Spleen (tissue), 11 donors: ENCODE data around the gene MYDGF. TPM values are rescaled to one million over a fixed set of nuclear protein-coding genes. Genes with fewer than 3 reads are reported as not detected.
A peak's percentile ranks its signal among the peaks of the same experiment; 100 is the strongest.

Experiments used
- DNase-seq: peaks from one replicate; pipeline ENCODE4 v3.0.0-alpha.2; 2020
- H3K27ac ChIP-seq, 8 donors: fragments of 200-600 bp; sonication (generic) in 7 of 8; 1 replicate in 4 of 8; 2 replicates in 4 of 8; pipeline versions ENCODE4 v1.5.0 to v1.8.0; 2016 to 2021; ENCODE audit warnings: inconsistent platforms in 4 of 8, mild to moderate bottlenecking in 4 of 8, moderate library complexity in 1 of 8
- H3K27me3 ChIP-seq, 7 donors: fragments of 200-600 bp; sonication (generic) in 6 of 7; replicated peaks in 1 of 7; 1 replicate in 4 of 7; 2 replicates in 3 of 7; pipeline versions ENCODE4 v1.5.0 to v1.8.0; 2016 to 2021; ENCODE audit warnings: inconsistent platforms in 3 of 7, mild to moderate bottlenecking in 1 of 7
- H3K36me3 ChIP-seq, 6 donors: fragments of 200-600 bp; sonication (generic) in 5 of 6; 1 replicate in 4 of 6; 2 replicates in 2 of 6; pipeline versions ENCODE4 v1.5.0 to v1.8.0; 2016 to 2021; ENCODE audit warnings: inconsistent platforms in 2 of 6
- H3K4me1 ChIP-seq, 6 donors: fragments of 200-600 bp; sonication (generic) in 5 of 6; 1 replicate in 3 of 6; 2 replicates in 3 of 6; pipeline versions ENCODE4 v1.5.0 to v1.8.0; 2016 to 2021; ENCODE audit warnings: inconsistent platforms in 3 of 6
- H3K4me3 ChIP-seq, 8 donors: fragments of 200-600 bp; sonication (generic) in 7 of 8; 1 replicate in 4 of 8; 2 replicates in 4 of 8; pipeline versions ENCODE4 v1.5.0 to v1.8.0; 2016 to 2021; ENCODE audit warnings: inconsistent platforms in 4 of 8, mild to moderate bottlenecking in 4 of 8, moderate library complexity in 2 of 8
- H3K9me3 ChIP-seq, 8 donors: fragments of 200-600 bp; sonication (generic) in 7 of 8; 1 replicate in 4 of 8; 2 replicates in 4 of 8; pipeline versions ENCODE4 v1.5.0 to v1.8.0; 2016 to 2021; ENCODE audit warnings: inconsistent platforms in 4 of 8
- CTCF ChIP-seq, 11 experiments: fragments of 200-600 bp in 7 of 11; fragments of 450-650 bp in 4 of 11; sonication (generic) in 4 of 11; IDR thresholded peaks in 8 of 11; conservative IDR thresholded peaks in 3 of 11; 1 replicate in 7 of 11; 2 replicates in 4 of 11; pipeline versions ENCODE4 v1.4.0 to v1.8.0; 2016 to 2021; ENCODE audit warnings: antibody characterized with exemption in 11 of 11, inconsistent platforms in 4 of 11, mild to moderate bottlenecking in 1 of 11
- POLR2A ChIP-seq, 3 donors: fragments of 450-650 bp; IDR thresholded peaks; one replicate each; pipeline ENCODE4 v1.5.1; 2017; ENCODE audit warnings: antibody characterized with exemption in 3 of 3, mild to moderate bottlenecking in 1 of 3
- POLR2AphosphoS5 ChIP-seq, 3 donors: sonication (generic); formaldehyde crosslinking; IDR thresholded peaks; one replicate each; pipeline ENCODE4 v1.5.1; 2017; ENCODE audit warnings: antibody characterized with exemption in 3 of 3
- whole genome bisulfite sequencing, 5 donors: extraction: QIAGEN DNeasy Blood & Tissue Kit in 3 of 5; methylation state at CpG; one replicate each; pipeline versions ENCODE4 v1.1.5 to v1.1.7; 2013 to 2018; 5-methylcytosine and 5-hydroxymethylcytosine counted together
- intact Hi-C: fragments of 100-400 bp; cut with DNase I; formaldehyde crosslinking; loops from one replicate; pipeline ENCODE4 v1.15.0; 2023; ENCODE audit warnings: low total_unique reads
- polyA plus RNA-seq, 3 donors: library from polyadenylated mRNA; stranded (reverse); fragments of 200-250 nt; gene quantifications; one replicate each; pipeline ENCODE4 v1.2.1, GENCODE V29; 2013
- total RNA-seq, 7 donors: library from RNA; depleted of rRNA in 3 of 7; stranded (reverse); fragments of >200 nt in 3 of 7; fragmentation: NEBNext Ultra II Directional in 4 of 7; extraction: Animal tissue kit (Norgen Biotek cat#: 25700) in 4 of 7; gene quantifications; one replicate each; pipeline versions ENCODE4 v1.1.0 to v1.2.1, GENCODE V29; 2016 to 2021
- donor health status: healthy with polysubstance abuse.
- donor health status: DM: no; HTN: no; CAD: no; lungs with moderate emphysema.
- donor health status: DM: no; HTN: no; CAD: no.
- donor health status: Bipolar disorder and iron deficiency.
- donor health status: healthy.
- donor health status: DM: no; HTN: no; CAD: no.
- donor health status: DM: yes; HTN: yes; CAD: no.

MYDGF gene
- total and polyA plus RNA-seq, 10 donors, result 39.0 to 100 (median 64.4) TPM

GRCh38 chr19:4654437-4655361, 15.4 kb downstream of the MYDGF start:
- peaks cover 0 to 58% (median 20%) of the 10 kb centered on the region in 6 donors for H3K4me1 ChIP-seq
- no peak overlapping the region for H3K4me3 ChIP-seq
- H3K36me3 ChIP-seq, result peaks cover 0 to 94% (median 62%) of the 10 kb centered on the region in 6 donors
- intact Hi-C loops, result no loop called here
- WGBS, 5 donors, result 78 to 86% (median 84%) methylated on average over 27 of the region's 27 CpGs
- peak overlapping the region in 6 of 8 donors; percentile 13 to 58 (median 28) for H3K27ac ChIP-seq
- TF ChIP-seq CTCF (IDR thresholded peaks at IDR 0.05 in 8 of 11, conservative IDR thresholded peaks at IDR 0.05 in 3 of 11), result no peak
- no peak for TF ChIP-seq POLR2A (IDR thresholded peaks at IDR 0.05)
- TF ChIP-seq POLR2AphosphoS5 (IDR thresholded peaks at IDR 0.05), result peak; percentile 33 to 51 (median 38)
- peaks cover 0 to 5% (median 0%) of the 10 kb centered on the region in 8 donors for H3K9me3 ChIP-seq
- DNase-seq, result no peak
- H3K27me3 ChIP-seq, result no peaks in the 10 kb centered on the region

- WGBS, 5 donors, result 75 to 87% (median 83%) methylated on average over 13 of the region's 13 CpGs
- Histone ChIP-seq H3K4me1 (peaks cover 0 to 66% (median 26%) of the 10 kb centered on the region in 6 donors), H3K4me3 (no peak overlapping the region), H3K36me3 (peaks cover 0 to 86% (median 54%) of the 10 kb centered on the region in 6 donors), H3K9me3 (peaks cover 0 to 5% (median 0%) of the 10 kb centered on the region in 8 donors), H3K27me3 (no peaks in the 10 kb centered on the region), H3K27ac (peak overlapping the region in 2 of 8 donors; percentile 5 to 58)
- DNase-seq, result no peak
- intact Hi-C loops, result no loop called here
- TF ChIP-seq POLR2A (IDR thresholded peaks at IDR 0.05) (no peak), CTCF (IDR thresholded peaks at IDR 0.05 in 8 of 11, conservative IDR thresholded peaks at IDR 0.05 in 3 of 11) (no peak), POLR2AphosphoS5 (IDR thresholded peaks at IDR 0.05) (peak in 2 of 3 donors; percentile 4 to 52)
Observed at GRCh38 chr19:4653793-4654436, 16.2 kb downstream of the MYDGF start.

GRCh38 chr19:4652075-4652474, 18.1 kb downstream of the MYDGF start:
- no peaks in the 10 kb centered on the region for H3K27me3 ChIP-seq
- TF ChIP-seq POLR2AphosphoS5 (IDR thresholded peaks at IDR 0.05) (peak in 2 of 3 donors; percentile 32 to 73), CTCF (IDR thresholded peaks at IDR 0.05 in 8 of 11, conservative IDR thresholded peaks at IDR 0.05 in 3 of 11) (no peak)
- peaks cover 0 to 68% (median 36%) of the 10 kb centered on the region in 6 donors for H3K36me3 ChIP-seq
- H3K27ac ChIP-seq, result peak overlapping the region in 1 of 8 donors; percentile 11
- DNase-seq, result no peak
- H3K4me3 ChIP-seq, result no peak overlapping the region
- peaks cover 8 to 75% (median 39%) of the 10 kb centered on the region in 6 donors for H3K4me1 ChIP-seq
- intact Hi-C loops, result no loop called here
- WGBS, 5 donors, result 89 to 95% (median 92%) methylated on average over 28 to 44 of the region's 44 CpGs
- H3K9me3 ChIP-seq, result no peaks in the 10 kb centered on the region
